IMR-90 (cell line): Measurements from ENCODE around the gene TIAM2. TPM values are rescaled to one million over a fixed set of nuclear protein-coding genes. Genes with fewer than 3 reads are reported as not detected.

Experiments used
- ATAC-seq: fragments of 200-7000 bp; cut with Tn5 transposase; 2 replicates; pipeline ENCODE4 v1.9.1; 2020; ENCODE audit warnings: low read depth, mild to moderate bottlenecking, moderate library complexity
- BruUV-seq: library from RNA; stranded (reverse); fragments of 400-500 nt; replicated peaks from 2 replicates; lab custom pipeline; 2021; lab: Mats Ljungman, UMichigan
- CTCF ChIA-PET: fragments of 300-600 bp; formaldehyde crosslinking; extraction: SDS; loops from one replicate; lab custom pipeline; 2021; ENCODE audit warnings: antibody characterized with exemption; lab: Yijun Ruan, JAX
- POLR2A ChIA-PET: fragments of 300-600 bp; sonication (Branson Sonifier 250); formaldehyde crosslinking; loops from one replicate; lab custom pipeline; 2022; ENCODE audit warnings: antibody characterized with exemption; ENCODE audit not compliant: unreplicated experiment; lab: Charles Lee
- DNase-seq: peaks from one replicate; pipeline ENCODE4 v3.0.0; 2013
- H2AFZ ChIP-seq: replicated peaks from 2 replicates; pipeline ENCODE3; 2013; ENCODE audit warnings: low read length, mild to moderate bottlenecking; ENCODE audit not compliant: poor library complexity
- H2AK5ac ChIP-seq: 2 replicates; pipeline ENCODE4 v1.6.1; 2013; ENCODE audit warnings: low read depth, low read length, inconsistent platforms
- H2AK9ac ChIP-seq: replicated peaks from 2 replicates; pipeline ENCODE3; 2013; ENCODE audit warnings: mild to moderate bottlenecking, low read depth, low read length, moderate library complexity; ENCODE audit not compliant: poor library complexity
- H2BK120ac ChIP-seq: 2 replicates; pipeline ENCODE4 v1.6.1; 2013; ENCODE audit warnings: low read depth, low read length, inconsistent platforms
- H2BK15ac ChIP-seq: 3 replicates; pipeline ENCODE4 v1.6.1; 2013; ENCODE audit warnings: low read depth, low read length, inconsistent platforms
- H2BK20ac ChIP-seq: 2 replicates; pipeline ENCODE4 v1.6.1; 2013; ENCODE audit warnings: low read depth, mild to moderate bottlenecking, inconsistent platforms, low read length, moderate library complexity
- H2BK5ac ChIP-seq: 2 replicates; pipeline ENCODE4 v1.6.1; 2013; ENCODE audit warnings: mild to moderate bottlenecking, low read depth, low read length, inconsistent platforms; ENCODE audit not compliant: poor library complexity, severe bottlenecking
- H3K14ac ChIP-seq: replicated peaks from 2 replicates; pipeline ENCODE4 v1.6.1; 2013; ENCODE audit warnings: low read depth, low read length, inconsistent platforms
- H3K18ac ChIP-seq: 2 replicates; pipeline ENCODE4 v1.6.1; 2013; ENCODE audit warnings: low read depth, low read length, control low read depth
- H3K23ac ChIP-seq: 2 replicates; pipeline ENCODE4 v1.6.1; 2013; ENCODE audit warnings: low read depth, low read length, inconsistent platforms
- H3K27ac ChIP-seq: 2 replicates; pipeline ENCODE4 v1.5.1; 2013; ENCODE audit warnings: mild to moderate bottlenecking, control low read depth, low read length; ENCODE audit not compliant: insufficient read depth
- H3K27me3 ChIP-seq: 2 replicates; pipeline ENCODE4 v1.6.1; 2013; ENCODE audit warnings: low read length; ENCODE audit not compliant: control insufficient read depth, insufficient read depth
- H3K36me3 ChIP-seq: 2 replicates; pipeline ENCODE4 v1.6.1; 2013; ENCODE audit warnings: low read length, mixed read lengths; ENCODE audit not compliant: control insufficient read depth, insufficient read depth
- H3K4ac ChIP-seq: 2 replicates; pipeline ENCODE4 v1.6.1; 2013; ENCODE audit warnings: low read depth, low read length, inconsistent platforms
- H3K4me1 ChIP-seq: 2 replicates; pipeline ENCODE4 v1.6.1; 2013; ENCODE audit warnings: low read length, mixed read lengths; ENCODE audit not compliant: control insufficient read depth, insufficient read depth
- H3K4me2 ChIP-seq: 2 replicates; pipeline ENCODE4 v1.6.1; 2013; ENCODE audit warnings: low read depth, mild to moderate bottlenecking, control low read depth, low read length, moderate library complexity
- H3K4me3 ChIP-seq: 2 replicates; pipeline ENCODE4 v1.5.1; 2013; ENCODE audit warnings: low read depth, mild to moderate bottlenecking, control low read depth, low read length, moderate library complexity; ENCODE audit not compliant: insufficient read depth
- H3K56ac ChIP-seq: 2 replicates; pipeline ENCODE4 v1.6.1; 2013; ENCODE audit warnings: low read length, inconsistent platforms; ENCODE audit not compliant: insufficient read depth; ENCODE audit errors: extremely low read depth
- H3K79me1 ChIP-seq, 2 experiments: 2 replicates each; pipeline ENCODE4 v1.6.1; 2013; ENCODE audit warnings: low read length in 2 of 2, inconsistent platforms in 1 of 2, low read depth in 1 of 2
- H3K9ac ChIP-seq: 2 replicates; pipeline ENCODE4 v1.6.1; 2013; ENCODE audit warnings: low read depth, low read length, control low read depth
- H3K9me1 ChIP-seq: 2 replicates; pipeline ENCODE4 v1.6.1; 2013; ENCODE audit warnings: low read length, inconsistent platforms; ENCODE audit not compliant: insufficient read depth
- H3K9me3 ChIP-seq: 2 replicates; pipeline ENCODE4 v1.6.1; 2013; ENCODE audit warnings: low read length; ENCODE audit not compliant: control insufficient read depth, insufficient read depth
- H4K20me1 ChIP-seq: 2 replicates; pipeline ENCODE4 v1.6.1; 2013; ENCODE audit warnings: low read length, inconsistent platforms; ENCODE audit not compliant: insufficient read depth
- H4K5ac ChIP-seq: 2 replicates; pipeline ENCODE4 v1.6.1; 2013; ENCODE audit warnings: mild to moderate bottlenecking, low read depth, low read length, control low read depth
- H4K8ac ChIP-seq, 2 experiments: 2 replicates each; pipeline ENCODE4 v1.6.1; 2013; ENCODE audit warnings: low read depth in 2 of 2, low read length in 2 of 2, control low read depth in 1 of 2, inconsistent platforms in 1 of 2
- H4K91ac ChIP-seq: 2 replicates; pipeline ENCODE4 v1.6.1; 2013; ENCODE audit warnings: low read depth, low read length, inconsistent platforms; ENCODE audit not compliant: insufficient read depth
- CHD1 ChIP-seq: IDR thresholded peaks from 2 replicates; pipeline ENCODE4 v1.6.1; 2012; ENCODE audit warnings: low read depth, low read length, improper control_type of control experiment
- ELK1 ChIP-seq: fragments of 150-350 bp; IDR thresholded peaks from 2 replicates; pipeline ENCODE4 v1.6.1; 2016; ENCODE audit warnings: low read depth, mild to moderate bottlenecking, low read length, moderate library complexity, borderline replicate concordance
- FOS ChIP-seq: fragments of 150-350 bp; IDR thresholded peaks from 2 replicates; pipeline ENCODE4 v1.6.1; 2016; ENCODE audit warnings: low read depth, low read length
- MAFK ChIP-seq: IDR thresholded peaks from 2 replicates; pipeline ENCODE4 v1.6.1; 2012; ENCODE audit warnings: low read depth, low read length, improper control_type of control experiment
- MXI1 ChIP-seq: IDR thresholded peaks from 2 replicates; pipeline ENCODE4 v1.6.1; 2012; ENCODE audit warnings: low read depth, mild to moderate bottlenecking, low read length, moderate library complexity, borderline replicate concordance
- RCOR1 ChIP-seq: IDR thresholded peaks from 2 replicates; pipeline ENCODE4 v1.6.1; 2012; ENCODE audit warnings: mild to moderate bottlenecking, low read length, improper control_type of control experiment; ENCODE audit not compliant: insufficient replicate concordance
- SMC3 ChIP-seq: fragments of 150-350 bp; IDR thresholded peaks from 2 replicates; pipeline ENCODE4 v1.6.1; 2016; ENCODE audit warnings: low read depth, mild to moderate bottlenecking, antibody characterized with exemption, low read length, moderate library complexity
- WGBS, 2 experiments: methylation state at CpG; one replicate each; pipeline versions ENCODE4 v1.1.5 to v1.1.7; 2013; ENCODE audit warnings: missing lambda C conversion rate in 2 of 2; ENCODE audit not compliant: insufficient read length in 1 of 2; ENCODE audit errors: extremely low coverage in 2 of 2; 5-methylcytosine and 5-hydroxymethylcytosine counted together
- dilution Hi-C: fragments of 300-500 bp; cut with HindIII; formaldehyde crosslinking; loops from one replicate; pipeline ENCODE4 v1.14.3; 2018; ENCODE audit warnings: low sequenced_read_pairs; ENCODE audit not compliant: unreplicated experiment
- in situ Hi-C: fragments of 300-500 bp; cut with MboI; formaldehyde crosslinking; loops from 3 replicates; pipeline ENCODE4 v1.14.3; 2019; ENCODE audit warnings: low sequenced_read_pairs, inconsistent platforms, mixed read lengths
- intact Hi-C: fragments of 100-400 bp; cut with micrococcal nuclease; formaldehyde crosslinking; loops from 2 replicates; pipeline ENCODE4 v1.10.0; 2022
- polyA plus RNA-seq, 3 experiments: library from polyadenylated mRNA; depleted of rRNA; stranded (reverse); fragments of >200 nt; gene quantifications; 2 replicates each; pipeline ENCODE4 v1.2.3, GENCODE V29; 2012; ENCODE audit warnings: low replicate concordance in 1 of 3
- total RNA-seq: library from RNA; depleted of rRNA; stranded (reverse); fragments of >200 nt; gene quantifications from 2 replicates; pipeline ENCODE4 v1.2.3, GENCODE V29; 2012
- TF ChIP-seq, protein P1 (sequence below): conservative IDR thresholded peaks from 2 replicates; pipeline ENCODE4 v1.5.1; 2012; ENCODE audit warnings: mild to moderate bottlenecking, low read depth, low read length, improper control_type of control experiment

The TIAM2 gene
- total and polyA plus RNA-seq, 2 of the 4 experiments (the other 2 are of a cell fraction), result 3.1 to 4.7 TPM

DNA sequence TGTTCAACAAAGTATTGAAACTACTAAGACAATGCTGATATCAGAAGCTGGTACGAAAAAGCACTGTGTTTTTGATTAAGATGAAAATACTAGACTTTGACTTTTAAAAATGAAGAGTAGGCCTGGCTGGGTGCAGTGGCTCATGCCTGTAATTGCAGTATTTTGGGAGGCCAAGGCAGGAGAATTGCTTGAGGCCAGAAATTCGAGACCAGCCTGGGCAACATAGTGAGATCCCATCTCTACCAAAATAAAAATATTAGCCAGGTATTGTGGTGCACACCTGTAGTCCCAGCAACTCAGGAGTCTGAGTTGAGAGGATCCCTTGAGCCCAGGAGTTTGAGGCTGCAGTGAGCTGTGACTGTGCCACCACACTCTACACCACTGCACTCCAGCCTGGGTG is 43.4 kb downstream of the TIAM2 start:
- ATAC-seq (no peak), DNase-seq (no peak)
- H3K14ac ChIP-seq, result no peak overlapping the region
- no peak overlapping the region for H4K8ac ChIP-seq
- no peaks in the 10 kb centered on the region for H3K9me3 ChIP-seq
- no peak overlapping the region for H3K4me3 ChIP-seq
- H4K5ac ChIP-seq, result no peak overlapping the region
- H2AK5ac ChIP-seq, result no peak overlapping the region
- H2AFZ ChIP-seq, result no peak overlapping the region
- dilution Hi-C loops, result no loop called here
- no peaks in the 10 kb centered on the region for H3K36me3 ChIP-seq
- intact Hi-C loops, result no loop called here
- ChIA-PET POLR2A (no interaction called here), CTCF (no interaction called here)
- H2BK5ac ChIP-seq, result no peak overlapping the region
- no peaks in the 10 kb centered on the region for H3K27me3 ChIP-seq
- H3K18ac ChIP-seq, result no peak overlapping the region
- H2AK9ac ChIP-seq, result no peak overlapping the region
- no peak overlapping the region for H3K4ac ChIP-seq
- H3K4me2 ChIP-seq, result no peak overlapping the region
- in situ Hi-C loops, result no loop called here
- no peak overlapping the region for H4K91ac ChIP-seq
- H2BK120ac ChIP-seq, result no peak overlapping the region
- no peak overlapping the region for H3K23ac ChIP-seq
- H3K9ac ChIP-seq, result no peak overlapping the region
- no peak overlapping the region for H2BK20ac ChIP-seq
- no peaks in the 10 kb centered on the region for H4K20me1 ChIP-seq
- H2BK15ac ChIP-seq, result no peak overlapping the region
- no peak overlapping the region for H3K27ac ChIP-seq
- H3K56ac ChIP-seq, result no peak overlapping the region
- WGBS, 2 experiments, result 83% methylated on average over 1 of the region's 2 CpGs; no CpG with 5 or more reads in 1 of the 2 experiments
- no peaks in the 10 kb centered on the region for H3K79me1 ChIP-seq
- no peaks in the 10 kb centered on the region for H3K9me1 ChIP-seq
- no peaks in the 10 kb centered on the region; the same call in 1 of the 2 replicates for H3K4me1 ChIP-seq
- BruUV-seq, result no TSS peak
- no peak for TF ChIP-seq FOS
- TF ChIP-seq CHD1, result no peak
- no peak for TF ChIP-seq ELK1
- TF ChIP-seq RCOR1, result no peak
- TF ChIP-seq SMC3, result no peak
- no peak for TF ChIP-seq MXI1
- TF ChIP-seq, protein P1, sequence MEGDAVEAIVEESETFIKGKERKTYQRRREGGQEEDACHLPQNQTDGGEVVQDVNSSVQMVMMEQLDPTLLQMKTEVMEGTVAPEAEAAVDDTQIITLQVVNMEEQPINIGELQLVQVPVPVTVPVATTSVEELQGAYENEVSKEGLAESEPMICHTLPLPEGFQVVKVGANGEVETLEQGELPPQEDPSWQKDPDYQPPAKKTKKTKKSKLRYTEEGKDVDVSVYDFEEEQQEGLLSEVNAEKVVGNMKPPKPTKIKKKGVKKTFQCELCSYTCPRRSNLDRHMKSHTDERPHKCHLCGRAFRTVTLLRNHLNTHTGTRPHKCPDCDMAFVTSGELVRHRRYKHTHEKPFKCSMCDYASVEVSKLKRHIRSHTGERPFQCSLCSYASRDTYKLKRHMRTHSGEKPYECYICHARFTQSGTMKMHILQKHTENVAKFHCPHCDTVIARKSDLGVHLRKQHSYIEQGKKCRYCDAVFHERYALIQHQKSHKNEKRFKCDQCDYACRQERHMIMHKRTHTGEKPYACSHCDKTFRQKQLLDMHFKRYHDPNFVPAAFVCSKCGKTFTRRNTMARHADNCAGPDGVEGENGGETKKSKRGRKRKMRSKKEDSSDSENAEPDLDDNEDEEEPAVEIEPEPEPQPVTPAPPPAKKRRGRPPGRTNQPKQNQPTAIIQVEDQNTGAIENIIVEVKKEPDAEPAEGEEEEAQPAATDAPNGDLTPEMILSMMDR, result no peak
- no peak for TF ChIP-seq MAFK
